Transverse colon (tissue), 4 donors: ENCODE measurements around the gene VPREB3.

ENCODE experiments used
- CTCF ChIP-seq, 5 experiments: fragments of 200-600 bp in 3 of 5; fragments of 450-650 bp in 2 of 5; sonication (generic) in 3 of 5; IDR thresholded peaks; 1 replicate in 2 of 5; 2 replicates in 3 of 5; pipeline ENCODE4 v1.5.1; 2016 to 2017; ENCODE audit warnings: antibody characterized with exemption in 5 of 5, inconsistent platforms in 3 of 5, mild to moderate bottlenecking in 2 of 5, moderate library complexity in 1 of 5
- EP300 ChIP-seq: sonication (generic); formaldehyde crosslinking; IDR thresholded peaks from one replicate; pipeline ENCODE4 v1.6.1; 2017; ENCODE audit warnings: antibody characterized with exemption, low read depth
- POLR2A ChIP-seq: fragments of 450-650 bp; IDR thresholded peaks from one replicate; pipeline ENCODE4 v1.6.1; 2016; ENCODE audit warnings: antibody characterized with exemption, mild to moderate bottlenecking, moderate library complexity
- POLR2AphosphoS5 ChIP-seq, 3 donors: sonication (generic); formaldehyde crosslinking; IDR thresholded peaks; one replicate each; pipeline ENCODE4 v1.6.1; 2016; ENCODE audit warnings: antibody characterized with exemption in 3 of 3

GRCh38 chr22:23754980-23755636 is 883 bp upstream of the VPREB3 start:
- TF ChIP-seq CTCF (IDR thresholded peaks at IDR 0.05) (no peak), POLR2A (no peak), POLR2AphosphoS5 (IDR thresholded peaks at IDR 0.05) (no peak), EP300 (no peak)
